CD1c-positive myeloid dendritic cell (primary cell): ENCODE data around the gene LATS2.
A peak's percentile ranks its signal among the peaks of the same experiment; 100 is the strongest.

Source experiments
- DNase-seq: peaks from one replicate; pipeline ENCODE4 v3.0.0-alpha.2; 2016; ENCODE audit errors: extremely low spot score

The LATS2 gene

GRCh38 chr13:21018220-21018619 is 43.2 kb downstream of the LATS2 start:
- no peak for DNase-seq

GRCh38 chr13:21016487-21016886 is 44.9 kb downstream of the LATS2 start:
- no peak for DNase-seq

GRCh38 chr13:21015284-21015683 is 46.1 kb downstream of the LATS2 start:
- no peak for DNase-seq

- DNase-seq = no peak
These were observed 46.8 kb downstream of the LATS2 start for GRCh38 chr13:21014502-21015170.

GRCh38 chr13:21014139-21014501 is 47.3 kb downstream of the LATS2 start:
- no peak for DNase-seq

- no peak for DNase-seq
These were observed 47.7 kb downstream of the LATS2 start for GRCh38 chr13:21013682-21014038.

GRCh38 chr13:21012841-21013681 is 48.3 kb downstream of the LATS2 start:
- no peak for DNase-seq

GRCh38 chr13:21012211-21012610 is 49.2 kb downstream of the LATS2 start:
- no peak for DNase-seq

GRCh38 chr13:21011378-21011777 is 50.0 kb downstream of the LATS2 start:
- no peak for DNase-seq

- peak; percentile 36 for DNase-seq
These were observed 50.8 kb downstream of the LATS2 start for GRCh38 chr13:21010621-21011020.

- no peak for DNase-seq
These were observed 52.4 kb downstream of the LATS2 start for GRCh38 chr13:21009036-21009435.

- DNase-seq = no peak
These were observed 53.4 kb downstream of the LATS2 start for GRCh38 chr13:21008026-21008425.

GRCh38 chr13:21006141-21007005 is 55.0 kb downstream of the LATS2 start:
- no peak for DNase-seq

GRCh38 chr13:21005193-21005592 is 56.2 kb downstream of the LATS2 start:
- DNase-seq = no peak

GRCh38 chr13:21001471-21001870 is 59.9 kb downstream of the LATS2 start:
- no peak for DNase-seq

- DNase-seq = no peak
These were observed 60.7 kb downstream of the LATS2 start for GRCh38 chr13:21000647-21001046.

GRCh38 chr13:20998649-20999415 is 62.6 kb downstream of the LATS2 start:
- DNase-seq = no peak

- DNase-seq = no peak
These were observed 63.9 kb downstream of the LATS2 start for GRCh38 chr13:20997301-20998161.

GRCh38 chr13:20995245-20995838 is 66.0 kb downstream of the LATS2 start:
- DNase-seq = no peak

GRCh38 chr13:20994441-20994821 is 67.0 kb downstream of the LATS2 start:
- no peak for DNase-seq
